Measurements from ENCODE around the gene TMEM203.

The TMEM203 gene

GRCh38 chr9:137176302-137177182 lies 28.9 kb downstream of the TMEM203 start:
- no peak for DNase-seq

GRCh38 chr9:137175345-137175961 lies 30.0 kb downstream of the TMEM203 start:
- no peak for DNase-seq

- DNase-seq: no peak
These were observed 30.6 kb downstream of the TMEM203 start for GRCh38 chr9:137174722-137175293.

GRCh38 chr9:137173796-137174664 lies 31.4 kb downstream of the TMEM203 start:
- no peak for DNase-seq

GRCh38 chr9:137172901-137173795 lies 32.3 kb downstream of the TMEM203 start:
- no peak for DNase-seq

- DNase-seq: no peak
These were observed 34.1 kb downstream of the TMEM203 start for GRCh38 chr9:137171149-137171900.

GRCh38 chr9:137170486-137171148 lies 34.8 kb downstream of the TMEM203 start:
- no peak for DNase-seq

- no peak for DNase-seq
These were observed 35.5 kb downstream of the TMEM203 start, which contains the start of gene LRRC26 for GRCh38 chr9:137169896-137170358. TSS of gene LRRC26 (minus strand) at chr9:137170051. CDS start at chr9:137169943, 108 bp downstream.

- no peak for DNase-seq
These were observed 36.3 kb downstream of the TMEM203 start for GRCh38 chr9:137168904-137169856.

- DNase-seq: no peak
These were observed 36.9 kb downstream of the TMEM203 start for GRCh38 chr9:137168573-137168903.

- DNase-seq: no peak
These were observed 37.5 kb downstream of the TMEM203 start for GRCh38 chr9:137167747-137168572.

- no peak for DNase-seq
These were observed 38.1 kb downstream of the TMEM203 start for GRCh38 chr9:137167277-137167746.

GRCh38 chr9:137166380-137167229 lies 38.8 kb downstream of the TMEM203 start:
- no peak for DNase-seq

GRCh38 chr9:137165250-137165836 lies 40.1 kb downstream of the TMEM203 start:
- no peak for DNase-seq

GRCh38 chr9:137164370-137165249 lies 40.8 kb downstream of the TMEM203 start:
- DNase-seq: no peak

GRCh38 chr9:137163805-137164204 lies 41.6 kb downstream of the TMEM203 start:
- DNase-seq: no peak

All from activated naive CD4-positive, alpha-beta T cell treated with anti-CD3 and anti-CD28 coated beads, Interleukin-2, amount 50 U/mL, for 16 hours (primary cell).